CD4-positive, alpha-beta T cell (primary cell): ENCODE measurements around the gene NOS3. TPM values are rescaled to one million over a fixed set of nuclear protein-coding genes. Genes with fewer than 3 reads are reported as not detected.

Experiments used
- ATAC-seq: fragments of 200-7000 bp; cut with Tn5 transposase; one replicate; pipeline ENCODE4 v1.10.0; 2022; ENCODE audit warnings: mild to moderate bottlenecking; ENCODE audit not compliant: poor library complexity
- CTCF ChIA-PET: fragments of 350-600 bp; sonication (Branson Sonifier 250); formaldehyde crosslinking; loops from one replicate; lab custom pipeline; 2021; ENCODE audit warnings: antibody characterized with exemption, inconsistent platforms; lab: Charles Lee
- POLR2A ChIA-PET: fragments of 350-600 bp; sonication (Branson Sonifier 250); formaldehyde crosslinking; loops from one replicate; lab custom pipeline; 2021; ENCODE audit warnings: antibody characterized with exemption, inconsistent platforms; lab: Charles Lee
- DNase-seq, 14 experiments: peaks; one replicate each; pipeline ENCODE4 v3.0.0-alpha.2; 2013 to 2020; ENCODE audit warnings: mixed read lengths in 2 of 14
- H3K27ac ChIP-seq, 2 donors: one replicate each; pipeline versions ENCODE4 v1.5.1 to v1.7.0; 2013; ENCODE audit warnings: low read length in 2 of 2, low read depth in 1 of 2, mild to moderate bottlenecking in 1 of 2
- H3K27me3 ChIP-seq, 2 experiments: 1 replicate in 1 of 2; 2 replicates in 1 of 2; pipeline versions ENCODE4 v1.6.1 to v1.7.0; 2013; ENCODE audit warnings: low read length in 2 of 2, control low read depth in 1 of 2, mild to moderate bottlenecking in 1 of 2, moderate library complexity in 1 of 2; ENCODE audit not compliant: insufficient read depth in 2 of 2, control insufficient read depth in 1 of 2
- H3K36me3 ChIP-seq: one replicate; pipeline ENCODE4 v1.6.1; 2013; ENCODE audit warnings: low read length, control low read depth; ENCODE audit not compliant: insufficient read depth
- H3K4me1 ChIP-seq: one replicate; pipeline ENCODE4 v1.6.1; 2013; ENCODE audit warnings: low read length, control low read depth; ENCODE audit not compliant: insufficient read depth
- H3K4me3 ChIP-seq: one replicate; pipeline ENCODE4 v1.5.1; 2013; ENCODE audit warnings: mild to moderate bottlenecking, low read length, moderate library complexity
- H3K9me3 ChIP-seq, 2 experiments: 1 replicate in 1 of 2; 2 replicates in 1 of 2; pipeline versions ENCODE4 v1.6.1 to v1.7.0; 2013; ENCODE audit warnings: low read length in 2 of 2, mild to moderate bottlenecking in 2 of 2, control low read depth in 1 of 2, moderate library complexity in 1 of 2; ENCODE audit not compliant: control insufficient read depth in 1 of 2, insufficient read depth in 1 of 2
- H3K27ac Mint-ChIP-seq: one replicate; pipeline ENCODE4 v1.8.0; 2020; ENCODE audit warnings: mixed read lengths
- H3K27me3 Mint-ChIP-seq: one replicate; pipeline ENCODE4 v1.8.0; 2021; ENCODE audit warnings: mixed read lengths
- H3K36me3 Mint-ChIP-seq: one replicate; pipeline ENCODE4 v1.8.0; 2021; ENCODE audit warnings: low read depth, mixed read lengths
- H3K4me1 Mint-ChIP-seq: one replicate; pipeline ENCODE4 v1.8.0; 2021; ENCODE audit warnings: low read depth, mixed read lengths
- H3K4me3 Mint-ChIP-seq: one replicate; pipeline ENCODE4 v1.8.0; 2020; ENCODE audit warnings: mild to moderate bottlenecking, mixed read lengths
- H3K9me3 Mint-ChIP-seq: one replicate; pipeline ENCODE4 v1.8.0; 2020; ENCODE audit warnings: mixed read lengths
- intact Hi-C, 2 experiments: fragments of 100-400 bp; cut with DNase I in 1 of 2; cut with micrococcal nuclease in 1 of 2; formaldehyde crosslinking; loops; one replicate each; pipeline versions ENCODE4 v1.15.1 to v1.9.0; 2023 to 2025; cut with DNase I, micrococcal nuclease
- total RNA-seq, 174 experiments: library from RNA in 2 of 174; stranded (reverse) in 2 of 174; gene quantifications; one replicate each; pipeline ENCODE4 v1.2.3 and lab custom pipeline; 2021 to 2026
- TF ChIP-seq, protein P1 (sequence below): fragments of 200-600 bp; IDR thresholded peaks from one replicate; pipeline ENCODE4 v1.8.0; 2022; ENCODE audit warnings: antibody characterized with exemption, mild to moderate bottlenecking

The NOS3 gene
- total RNA-seq, 2 experiments from 2014 or later, result 3.9 to 7.1 TPM

DNA sequence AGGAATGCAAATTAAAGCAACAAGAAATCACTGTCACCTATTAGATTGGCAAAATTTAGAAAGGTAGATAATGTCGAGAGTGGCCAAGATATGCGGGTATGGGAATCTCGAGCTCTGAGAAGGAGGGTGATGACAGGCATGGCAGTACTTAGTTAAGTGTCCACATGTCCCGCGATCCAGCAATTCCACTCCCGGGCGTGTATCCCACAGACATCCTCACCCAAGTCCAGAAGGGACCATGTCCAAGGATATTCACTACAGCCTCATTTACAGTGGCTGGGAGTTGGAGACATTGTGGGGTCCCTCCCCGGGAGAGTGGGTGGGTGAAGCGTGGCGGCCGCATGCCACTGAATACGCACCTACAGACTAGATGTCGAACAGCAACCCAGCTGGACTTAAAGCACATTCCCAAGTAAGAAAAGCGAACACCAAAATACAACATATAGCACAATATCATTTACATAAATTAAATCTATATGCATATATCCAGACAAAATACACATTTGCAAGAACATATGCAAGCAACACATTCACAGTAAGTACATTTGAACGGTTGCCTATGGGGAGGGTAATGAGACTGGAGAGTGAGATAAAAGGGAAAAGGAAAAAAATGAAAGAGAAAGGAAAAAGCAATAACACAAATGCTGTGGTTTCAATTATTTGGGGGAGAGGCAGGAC, 22.6 kb upstream of the NOS3 start:
- Mint-ChIP-seq H3K9me3 (no peaks in the 10 kb centered on the region), H3K36me3 (no peaks in the 10 kb centered on the region), H3K4me3 (no peak overlapping the region), H3K4me1 (peaks cover 26% of the 10 kb centered on the region), H3K27me3 (no peaks in the 10 kb centered on the region), H3K27ac (no peak overlapping the region)
- TF ChIP-seq, protein P1, sequence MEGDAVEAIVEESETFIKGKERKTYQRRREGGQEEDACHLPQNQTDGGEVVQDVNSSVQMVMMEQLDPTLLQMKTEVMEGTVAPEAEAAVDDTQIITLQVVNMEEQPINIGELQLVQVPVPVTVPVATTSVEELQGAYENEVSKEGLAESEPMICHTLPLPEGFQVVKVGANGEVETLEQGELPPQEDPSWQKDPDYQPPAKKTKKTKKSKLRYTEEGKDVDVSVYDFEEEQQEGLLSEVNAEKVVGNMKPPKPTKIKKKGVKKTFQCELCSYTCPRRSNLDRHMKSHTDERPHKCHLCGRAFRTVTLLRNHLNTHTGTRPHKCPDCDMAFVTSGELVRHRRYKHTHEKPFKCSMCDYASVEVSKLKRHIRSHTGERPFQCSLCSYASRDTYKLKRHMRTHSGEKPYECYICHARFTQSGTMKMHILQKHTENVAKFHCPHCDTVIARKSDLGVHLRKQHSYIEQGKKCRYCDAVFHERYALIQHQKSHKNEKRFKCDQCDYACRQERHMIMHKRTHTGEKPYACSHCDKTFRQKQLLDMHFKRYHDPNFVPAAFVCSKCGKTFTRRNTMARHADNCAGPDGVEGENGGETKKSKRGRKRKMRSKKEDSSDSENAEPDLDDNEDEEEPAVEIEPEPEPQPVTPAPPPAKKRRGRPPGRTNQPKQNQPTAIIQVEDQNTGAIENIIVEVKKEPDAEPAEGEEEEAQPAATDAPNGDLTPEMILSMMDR, result no peak
- Histone ChIP-seq H3K27ac (no peak overlapping the region), H3K36me3 (no peaks in the 10 kb centered on the region), H3K9me3 (no peaks in the 10 kb centered on the region), H3K4me3 (no peak overlapping the region), H3K27me3 (peaks cover 0 to 2% of the 10 kb centered on the region in 2 experiments), H3K4me1 (peaks cover 22% of the 10 kb centered on the region)
- CTCF ChIA-PET, result interaction anchor here (1.2 to 1.3 kb wide), 2 partner anchors 18 to 50 kb away, joined by 3 read pairs; no protein-coding TSS in a partner anchor
- ATAC-seq, result no peak
- POLR2A ChIA-PET, result no interaction called here
- no peak for DNase-seq
- intact Hi-C loops, result no loop called here

DNA sequence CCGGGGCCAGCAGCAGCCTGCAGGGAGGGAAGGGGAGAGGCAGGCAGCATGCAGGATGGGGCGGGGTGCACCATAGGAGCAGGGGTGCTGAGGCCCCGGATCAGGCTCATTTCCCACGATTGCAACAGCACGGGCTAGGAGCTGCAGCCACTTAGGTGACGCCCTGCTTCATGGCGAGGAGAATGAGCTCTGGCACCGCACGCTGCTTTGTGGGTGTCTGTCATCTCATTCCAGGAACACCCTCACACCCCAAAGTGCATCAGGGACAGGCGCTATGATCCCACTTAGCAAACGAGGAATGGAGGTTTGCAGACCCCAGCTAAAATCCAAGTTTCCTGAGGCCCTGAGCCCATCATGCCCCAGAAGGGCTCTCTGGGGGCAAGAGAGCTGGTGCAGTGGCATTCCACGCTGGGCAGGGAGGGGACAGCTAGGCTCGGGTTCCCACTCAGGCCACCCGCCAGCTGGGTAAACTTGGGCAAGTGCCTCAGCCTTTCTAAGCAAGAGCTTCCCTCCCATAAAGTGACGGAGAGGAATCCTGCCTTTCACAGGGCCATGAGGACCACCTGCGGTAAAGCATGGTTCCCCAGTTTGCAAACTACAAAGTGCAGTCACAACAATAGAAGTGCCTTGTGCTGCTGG, 22.0 kb upstream of the NOS3 start:
- Mint-ChIP-seq H3K27ac (no peak overlapping the region), H3K27me3 (no peaks in the 10 kb centered on the region)
- intact Hi-C loops, result no loop called here

DNA sequence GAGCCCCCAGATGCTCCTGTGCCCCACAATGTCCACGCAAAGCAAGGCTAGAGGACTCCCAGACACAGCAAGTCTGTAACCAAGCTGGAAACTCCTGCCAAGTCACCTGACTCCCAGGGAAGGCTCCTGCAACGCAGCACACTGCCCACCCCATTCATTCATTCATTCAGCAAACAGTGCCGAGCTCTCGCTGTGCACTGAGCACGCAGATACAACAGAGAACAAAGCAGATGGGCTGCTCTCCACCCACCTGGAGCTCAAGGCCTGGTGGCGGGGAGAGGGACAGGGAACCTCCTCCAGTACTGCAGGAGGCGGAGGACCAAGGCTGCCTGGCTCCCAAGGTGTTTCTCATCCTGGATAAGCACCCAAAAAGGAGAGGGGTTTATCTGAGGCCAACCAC, 21.3 kb upstream of the NOS3 start:
- H3K4me1 Mint-ChIP-seq, result peaks cover 39% of the 10 kb centered on the region
- intact Hi-C loops, result no loop called here
- ChIA-PET POLR2A (no interaction called here), CTCF (interaction anchor here (1.3 kb wide), 1 partner anchor 49 kb away, joined by 3 read pairs; no protein-coding TSS in a partner anchor)
- Histone ChIP-seq H3K4me1 (peaks cover 31% of the 10 kb centered on the region), H3K27ac (no peak overlapping the region), H3K9me3 (no peaks in the 10 kb centered on the region), H3K36me3 (no peaks in the 10 kb centered on the region), H3K27me3 (peaks cover 0 to under 1% of the 10 kb centered on the region in 2 experiments), H3K4me3 (no peak overlapping the region)
- TF ChIP-seq, protein P1, result no peak
- no peak for DNase-seq
- no peaks in the 10 kb centered on the region for H3K27me3 Mint-ChIP-seq
- no peak for ATAC-seq
- H3K27ac Mint-ChIP-seq, result no peak overlapping the region
- no peaks in the 10 kb centered on the region for H3K36me3 Mint-ChIP-seq
- H3K9me3 Mint-ChIP-seq, result no peaks in the 10 kb centered on the region
- no peak overlapping the region for H3K4me3 Mint-ChIP-seq

More for the DNA sequence above, 22.0 kb upstream of the NOS3 start:
- ChIA-PET CTCF (interaction anchor here (1.2 to 1.3 kb wide), 2 partner anchors 17 to 50 kb away, joined by 3 read pairs; no protein-coding TSS in a partner anchor), POLR2A (no interaction called here)
- no peak overlapping the region for H3K27ac ChIP-seq
- peaks cover 0 to 2% of the 10 kb centered on the region in 2 experiments for H3K27me3 ChIP-seq
- TF ChIP-seq, protein P1, result no peak
- H3K4me1 ChIP-seq, result peaks cover 27% of the 10 kb centered on the region
- DNase-seq, result no peak
- no peaks in the 10 kb centered on the region for H3K36me3 ChIP-seq
- Mint-ChIP-seq H3K9me3 (no peaks in the 10 kb centered on the region), H3K36me3 (no peaks in the 10 kb centered on the region), H3K4me3 (no peak overlapping the region), H3K4me1 (peaks cover 32% of the 10 kb centered on the region)
- H3K9me3 ChIP-seq, result no peaks in the 10 kb centered on the region
- no peak overlapping the region for H3K4me3 ChIP-seq
- ATAC-seq, result no peak
